Measurements from ENCODE around the gene ACTL6B. TPM values are rescaled to one million over a fixed set of nuclear protein-coding genes. Genes with fewer than 3 reads are reported as not detected.
A peak's percentile ranks its signal among the peaks of the same experiment; 100 is the strongest.

ACTL6B gene
- total and polyA plus RNA-seq, 9 of the 15 experiments (the other 6 are each of a cell fraction or from before 2014, with no cell fraction given), result not detected

GRCh38 chr7:100611983-100612729 is 44.1 kb downstream of the ACTL6B start, which contains the start of gene MOSPD3 (continued):
- TF ChIP-seq NFE2L1 (tag; IDR thresholded peaks at IDR 0.05; ENCODE audit: borderline replicate concordance, low read depth), result no peak
- TF ChIP-seq CREB5 (CRISPR knock-in tag; IDR thresholded peaks at IDR 0.05), result no peak
- TF ChIP-seq TOE1 (IDR thresholded peaks at IDR 0.05; ENCODE audit: borderline replicate concordance), result no peak
- TF ChIP-seq TOE1 (CRISPR knock-in tag; IDR thresholded peaks at IDR 0.05; ENCODE audit: borderline replicate concordance, low read depth), result no peak
- TF ChIP-seq DIDO1 (tag; IDR thresholded peaks at IDR 0.05; ENCODE audit: low read depth), result no peak
- TF ChIP-seq E2F6 (IDR thresholded peaks at IDR 0.05; ENCODE audit: borderline replicate concordance in 1 of 2, extremely low read depth in 1 of 2, insufficient read depth in 1 of 2, insufficient read length in 1 of 2, low read depth in 1 of 2, low read length in 1 of 2, poor library complexity in 1 of 2, severe bottlenecking in 1 of 2), result peak in 1 of 2 experiments; percentile 14
- TF ChIP-seq E2F1 (CRISPR knock-in tag; IDR thresholded peaks at IDR 0.05), result peak; percentile 78; the same call in 1 of the 2 replicates
- 0 out of 2 replicates have a peak, but pooled peaks have one; percentile 26 for TF ChIP-seq BACH1 (tag; IDR thresholded peaks at IDR 0.05)
- TF ChIP-seq ZNF316 (IDR thresholded peaks at IDR 0.05), result no peak
- TF ChIP-seq CBX2 (IDR thresholded peaks at IDR 0.05; ENCODE audit: insufficient read depth, low read length, poor library complexity, severe bottlenecking), result no peak
- TF ChIP-seq SMARCA5 (IDR thresholded peaks at IDR 0.05), result no peak
- peak; percentile 34; the same call in 1 of the 2 replicates for TF ChIP-seq MAX (CRISPR knock-in tag; IDR thresholded peaks at IDR 0.05)
- no peak for TF ChIP-seq TCF3 (CRISPR knock-in tag; IDR thresholded peaks at IDR 0.05)
- TF ChIP-seq ZNF174 (CRISPR knock-in tag; IDR thresholded peaks at IDR 0.05), result no peak
- TF ChIP-seq FIP1L1 (IDR thresholded peaks at IDR 0.05; ENCODE audit: low read depth, low read length, poor library complexity, severe bottlenecking), result peak; percentile 51
- TF ChIP-seq ZNF232 (CRISPR knock-in tag; IDR thresholded peaks at IDR 0.05), result no peak
- no peak for TF ChIP-seq RBM14 (IDR thresholded peaks at IDR 0.05; ENCODE audit: borderline replicate concordance, insufficient read depth, low read depth, low read length)
- TF ChIP-seq LARP7 (IDR thresholded peaks at IDR 0.05), result no peak
- 0 out of 2 replicates have a peak, but pooled peaks have one; percentile 1 for TF ChIP-seq AFF4 (CRISPR knock-in tag; IDR thresholded peaks at IDR 0.05)

Measured in K562 (cell line).